Ovary (tissue), 3 donors: ENCODE data around the gene PARD3.

Source experiments
- POLR2A ChIP-seq: fragments of 450-650 bp; IDR thresholded peaks from one replicate; pipeline ENCODE4 v1.6.1; 2017; ENCODE audit warnings: antibody characterized with exemption, mild to moderate bottlenecking, moderate library complexity
- TF ChIP-seq, protein P1 (sequence below), 3 donors: fragments of 450-650 bp in 2 of 3; fragments of 200-600 bp in 1 of 3; IDR thresholded peaks; one replicate each; pipeline versions ENCODE4 v1.5.1 to v1.8.0; 2016 to 2022; ENCODE audit warnings: antibody characterized with exemption in 3 of 3, mild to moderate bottlenecking in 1 of 3
- donor health status: DM: no; HTN: no; CAD: no.

DNA sequence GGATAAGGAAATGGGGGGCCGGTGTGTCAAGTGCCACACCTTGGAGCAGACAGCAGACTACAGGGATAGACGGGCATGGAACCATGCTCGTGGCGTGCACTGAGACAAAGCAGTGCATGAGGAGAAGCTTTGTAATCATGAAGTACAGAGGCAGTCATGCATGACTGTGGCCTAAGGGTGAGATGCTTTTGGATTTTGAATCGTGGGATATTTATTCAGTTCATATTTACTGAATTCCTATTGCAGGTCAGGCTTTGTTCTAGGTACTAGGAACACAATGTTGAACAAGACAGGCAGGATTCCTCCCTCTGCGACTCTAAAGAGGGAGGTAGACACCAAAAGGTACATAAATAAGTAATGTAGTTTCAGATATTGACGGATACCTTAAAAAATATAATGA lies 597.6 kb downstream of the PARD3 start:
- TF ChIP-seq, protein P1, sequence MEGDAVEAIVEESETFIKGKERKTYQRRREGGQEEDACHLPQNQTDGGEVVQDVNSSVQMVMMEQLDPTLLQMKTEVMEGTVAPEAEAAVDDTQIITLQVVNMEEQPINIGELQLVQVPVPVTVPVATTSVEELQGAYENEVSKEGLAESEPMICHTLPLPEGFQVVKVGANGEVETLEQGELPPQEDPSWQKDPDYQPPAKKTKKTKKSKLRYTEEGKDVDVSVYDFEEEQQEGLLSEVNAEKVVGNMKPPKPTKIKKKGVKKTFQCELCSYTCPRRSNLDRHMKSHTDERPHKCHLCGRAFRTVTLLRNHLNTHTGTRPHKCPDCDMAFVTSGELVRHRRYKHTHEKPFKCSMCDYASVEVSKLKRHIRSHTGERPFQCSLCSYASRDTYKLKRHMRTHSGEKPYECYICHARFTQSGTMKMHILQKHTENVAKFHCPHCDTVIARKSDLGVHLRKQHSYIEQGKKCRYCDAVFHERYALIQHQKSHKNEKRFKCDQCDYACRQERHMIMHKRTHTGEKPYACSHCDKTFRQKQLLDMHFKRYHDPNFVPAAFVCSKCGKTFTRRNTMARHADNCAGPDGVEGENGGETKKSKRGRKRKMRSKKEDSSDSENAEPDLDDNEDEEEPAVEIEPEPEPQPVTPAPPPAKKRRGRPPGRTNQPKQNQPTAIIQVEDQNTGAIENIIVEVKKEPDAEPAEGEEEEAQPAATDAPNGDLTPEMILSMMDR (IDR thresholded peaks at IDR 0.05) = no peak
- TF ChIP-seq POLR2A = no peak
